ENCODE measurements around the gene COL1A1.

Gene COL1A1

GRCh38 chr17:50241431-50241830 is 40.0 kb upstream of the COL1A1 start:
- Histone ChIP-seq H4K20me1 (ENCODE audit: insufficient read depth, low read length) (no peaks in the 10 kb centered on the region), H3K9me2 (replicated peaks; ENCODE audit: insufficient read depth, low read length) (no peaks in the 10 kb centered on the region), H3F3A (ENCODE audit: insufficient read depth, low read length) (no peaks in the 10 kb centered on the region; the same call in 1 of the 2 replicates), H3K4me3 (ENCODE audit: low read length) (no peak overlapping the region), H3K36me3 (replicated peaks; ENCODE audit: insufficient read depth, low read length) (no peaks in the 10 kb centered on the region), H3K4me1 (ENCODE audit: low read length) (no peaks in the 10 kb centered on the region), H3K9ac (ENCODE audit: low read length) (no peak overlapping the region), H3K27ac (ENCODE audit: low read length) (no peak overlapping the region), H3K79me2 (ENCODE audit: low read length) (no peaks in the 10 kb centered on the region), H2AFZ (ENCODE audit: low read length) (no peak overlapping the region), H3K27me3 (replicated peaks; ENCODE audit: insufficient read depth, low read length) (peaks cover 12% of the 10 kb centered on the region; the same call in 1 of the 2 replicates), H3K9me3 (replicated peaks; ENCODE audit: insufficient read depth, low read length) (no peaks in the 10 kb centered on the region), H3K4me2 (ENCODE audit: low read depth, low read length) (no peak overlapping the region)
- DNase-seq = no peak
- no peak for TF ChIP-seq EZH2 (optimal IDR thresholded peaks at IDR 0.05; ENCODE audit: low read depth, low read length)
- TF ChIP-seq EZH2phosphoT487 (IDR thresholded peaks at IDR 0.05; ENCODE audit: low read length) = no peak
- no peak for TF ChIP-seq CTCF (IDR thresholded peaks at IDR 0.05; ENCODE audit: low read length)

DNA sequence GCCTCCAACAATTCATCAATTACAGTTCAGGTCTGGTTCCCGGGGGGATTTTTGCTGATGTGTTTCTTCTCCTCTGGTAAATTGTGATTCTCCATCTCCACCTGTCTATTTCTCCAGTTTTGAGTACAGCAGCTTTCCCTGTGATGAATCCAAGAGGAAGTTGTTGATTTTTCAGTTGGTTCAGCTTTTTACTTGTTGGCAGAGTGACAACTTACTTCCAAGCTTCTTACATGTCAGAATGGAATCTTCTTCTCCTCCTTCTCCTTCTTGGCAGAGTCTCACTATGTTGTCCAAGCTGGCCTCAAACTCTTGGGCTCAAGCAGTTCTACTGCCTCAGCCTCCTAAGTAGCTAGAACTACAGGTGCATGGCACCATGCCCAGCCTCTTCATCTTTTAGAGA is 39.4 kb upstream of the COL1A1 start:
- peaks cover 12% of the 10 kb centered on the region; the same call in 1 of the 2 replicates for H3K27me3 ChIP-seq (replicated peaks; ENCODE audit: insufficient read depth, low read length)
- H3K9me2 ChIP-seq (replicated peaks; ENCODE audit: insufficient read depth, low read length) = no peaks in the 10 kb centered on the region
- H3K27ac ChIP-seq (ENCODE audit: low read length) = no peak overlapping the region
- no peak overlapping the region for H2AFZ ChIP-seq (ENCODE audit: low read length)
- no peaks in the 10 kb centered on the region; the same call in 1 of the 2 replicates for H3F3A ChIP-seq (ENCODE audit: insufficient read depth, low read length)
- H4K20me1 ChIP-seq (ENCODE audit: insufficient read depth, low read length) = no peaks in the 10 kb centered on the region
- TF ChIP-seq EZH2phosphoT487 (IDR thresholded peaks at IDR 0.05; ENCODE audit: low read length) (no peak), EZH2 (optimal IDR thresholded peaks at IDR 0.05; ENCODE audit: low read depth, low read length) (no peak), CTCF (IDR thresholded peaks at IDR 0.05; ENCODE audit: low read length) (no peak)
- no peaks in the 10 kb centered on the region for H3K4me1 ChIP-seq (ENCODE audit: low read length)
- H3K4me3 ChIP-seq (ENCODE audit: low read length) = no peak overlapping the region
- no peaks in the 10 kb centered on the region for H3K79me2 ChIP-seq (ENCODE audit: low read length)
- DNase-seq = no peak
- H3K9me3 ChIP-seq (replicated peaks; ENCODE audit: insufficient read depth, low read length) = no peaks in the 10 kb centered on the region
- H3K4me2 ChIP-seq (ENCODE audit: low read depth, low read length) = no peak overlapping the region
- no peaks in the 10 kb centered on the region for H3K36me3 ChIP-seq (replicated peaks; ENCODE audit: insufficient read depth, low read length)
- no peak overlapping the region for H3K9ac ChIP-seq (ENCODE audit: low read length)

DNA sequence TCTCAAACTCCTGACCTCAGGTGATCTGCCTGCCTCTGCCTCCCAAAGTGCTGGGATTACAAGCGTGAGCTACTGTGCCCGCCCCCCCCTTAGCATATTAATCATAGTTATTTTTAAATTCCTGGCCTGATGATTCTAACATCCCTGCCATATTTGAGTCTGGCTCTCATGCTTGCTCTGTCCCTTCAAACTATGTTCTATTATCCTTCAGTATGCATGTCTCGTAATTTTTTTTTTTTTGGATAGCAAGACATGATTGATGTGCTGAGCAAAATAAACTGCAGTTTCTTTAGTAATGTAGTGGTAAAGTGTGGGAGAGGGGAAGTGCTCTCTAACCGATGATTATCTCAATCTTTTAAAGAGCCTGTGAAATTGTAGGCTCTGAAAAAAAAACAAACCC is 38.5 kb upstream of the COL1A1 start:
- Histone ChIP-seq H3K9me3 (replicated peaks; ENCODE audit: insufficient read depth, low read length) (no peaks in the 10 kb centered on the region), H4K20me1 (ENCODE audit: insufficient read depth, low read length) (no peaks in the 10 kb centered on the region), H3K9ac (ENCODE audit: low read length) (no peak overlapping the region), H3F3A (ENCODE audit: insufficient read depth, low read length) (no peaks in the 10 kb centered on the region; the same call in 1 of the 2 replicates), H3K27me3 (replicated peaks; ENCODE audit: insufficient read depth, low read length) (peaks cover 12% of the 10 kb centered on the region; the same call in 1 of the 2 replicates), H3K36me3 (replicated peaks; ENCODE audit: insufficient read depth, low read length) (no peaks in the 10 kb centered on the region), H3K9me2 (replicated peaks; ENCODE audit: insufficient read depth, low read length) (no peaks in the 10 kb centered on the region), H3K4me2 (ENCODE audit: low read depth, low read length) (no peak overlapping the region), H3K4me3 (ENCODE audit: low read length) (no peak overlapping the region), H3K27ac (ENCODE audit: low read length) (no peak overlapping the region), H3K4me1 (ENCODE audit: low read length) (no peaks in the 10 kb centered on the region), H2AFZ (ENCODE audit: low read length) (no peak overlapping the region), H3K79me2 (ENCODE audit: low read length) (no peaks in the 10 kb centered on the region)
- no peak for TF ChIP-seq EZH2phosphoT487 (IDR thresholded peaks at IDR 0.05; ENCODE audit: low read length)
- TF ChIP-seq EZH2 (optimal IDR thresholded peaks at IDR 0.05; ENCODE audit: low read depth, low read length) = no peak
- no peak for TF ChIP-seq CTCF (IDR thresholded peaks at IDR 0.05; ENCODE audit: low read length)
- DNase-seq = no peak
